ENCODE data around the gene RPL38.

The RPL38 gene

DNA sequence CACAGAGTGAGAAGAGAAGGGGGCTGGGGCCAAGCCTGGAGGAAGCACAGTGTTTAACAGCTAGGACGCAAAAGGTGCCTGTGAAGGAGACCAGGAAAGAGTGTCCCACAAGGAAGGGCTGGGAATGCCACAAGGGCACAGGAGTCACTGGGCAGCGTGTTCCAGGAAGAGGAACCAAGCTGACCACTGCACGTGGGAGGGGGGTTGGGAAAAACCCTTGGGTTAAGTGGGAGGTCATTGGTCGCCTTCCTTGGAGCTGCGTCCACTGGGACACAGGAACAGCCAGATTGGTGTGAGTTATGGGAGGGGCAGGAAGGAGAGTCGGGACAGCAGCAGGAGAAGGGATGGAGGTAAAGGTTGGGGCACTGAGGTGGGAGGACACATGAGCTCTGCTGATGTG is 22.8 kb downstream of the RPL38 start:
- DNase-seq (ENCODE audit: low read depth), result no peak

DNA sequence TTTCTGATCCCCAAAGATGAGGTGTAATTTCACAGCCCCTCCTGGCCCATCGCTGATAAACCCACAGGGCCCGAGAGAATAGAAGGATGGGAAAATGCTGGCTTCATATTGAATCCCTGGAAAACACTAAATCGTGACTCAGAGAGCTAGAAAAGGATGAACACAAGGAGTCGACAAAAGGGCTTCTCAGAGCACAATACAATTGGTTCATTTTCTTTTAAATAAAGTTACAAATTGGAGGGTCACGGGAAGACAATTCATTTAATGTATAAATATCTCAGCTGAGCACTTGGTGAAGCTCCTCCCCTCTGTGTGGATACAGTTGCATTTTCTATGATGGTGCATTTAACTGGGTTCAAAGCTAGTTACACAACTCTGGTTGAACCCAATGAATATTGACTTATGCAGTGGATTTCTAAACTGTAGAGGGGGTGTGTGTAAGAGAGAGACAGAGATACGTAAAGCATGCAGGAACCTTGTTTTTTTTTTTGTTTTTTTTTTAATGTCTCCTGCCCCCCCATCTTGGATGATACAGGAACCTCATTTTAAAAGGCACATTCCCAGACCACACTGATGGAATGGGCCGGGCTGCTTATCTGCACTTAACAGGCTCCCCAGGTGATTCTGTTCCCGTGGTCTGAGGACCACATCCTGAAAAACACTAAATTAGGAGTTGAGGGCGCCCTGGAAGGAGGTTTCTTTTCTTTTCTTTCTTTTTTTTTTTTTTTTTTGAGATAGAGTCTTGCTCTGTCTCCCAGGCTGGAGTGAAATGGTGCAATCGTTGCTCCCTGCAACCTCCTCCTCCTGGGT is 24.0 kb downstream of the RPL38 start:
- DNase-seq (ENCODE audit: low read depth), result no peak

DNA sequence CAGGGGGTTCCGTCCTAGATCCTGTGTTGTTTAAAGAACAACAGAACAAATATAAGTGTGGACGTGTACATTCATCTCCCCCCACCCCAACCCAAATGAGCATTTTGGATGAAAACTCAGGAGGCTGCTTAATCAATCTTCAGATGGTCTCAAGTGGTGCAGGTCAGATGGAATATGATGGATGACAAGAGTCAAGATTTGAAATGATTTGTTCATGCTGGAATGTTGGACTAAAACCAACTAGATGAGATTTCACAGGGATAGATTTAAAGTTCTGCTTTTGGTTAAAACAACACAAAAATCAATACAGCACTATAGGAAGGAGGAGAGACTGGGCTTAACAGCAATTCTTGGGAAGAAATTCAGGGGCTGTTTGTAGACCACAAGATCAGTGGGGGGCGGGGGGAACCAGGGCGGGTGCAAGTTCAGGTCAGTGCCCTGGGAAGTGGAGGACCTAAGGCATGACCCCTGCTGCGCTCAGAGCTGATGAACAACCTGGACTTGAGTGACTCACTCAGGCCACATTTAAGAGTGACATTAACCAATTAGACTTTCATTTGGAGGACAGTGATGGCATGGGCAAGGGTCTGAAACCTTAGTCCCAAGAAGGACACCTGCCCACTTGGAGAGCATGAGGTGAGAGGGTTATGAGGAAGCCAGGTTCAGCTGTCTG is 25.0 kb downstream of the RPL38 start:
- DNase-seq (ENCODE audit: low read depth), result no peak

DNA sequence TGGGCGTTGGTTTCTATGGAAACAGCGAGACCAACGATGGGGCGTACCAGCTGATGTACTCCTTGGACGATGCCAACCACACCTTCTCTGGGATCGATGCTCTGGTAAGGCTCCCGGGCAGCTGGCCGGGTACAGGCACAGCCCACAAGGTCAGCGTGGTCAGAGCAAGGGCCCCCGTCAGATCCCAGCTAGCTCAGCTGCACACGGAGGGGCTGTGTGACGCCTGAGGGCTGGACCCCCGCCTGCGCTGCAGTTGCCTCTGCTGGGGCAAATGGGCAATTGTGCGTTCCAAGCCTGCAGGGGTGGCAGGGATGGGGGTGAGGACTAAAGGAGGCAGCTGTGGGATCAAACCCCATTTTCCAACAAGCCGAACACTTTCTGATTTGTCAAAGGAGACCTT is 27.4 kb downstream of the RPL38 start:
- no peak for DNase-seq (ENCODE audit: low read depth)

DNA sequence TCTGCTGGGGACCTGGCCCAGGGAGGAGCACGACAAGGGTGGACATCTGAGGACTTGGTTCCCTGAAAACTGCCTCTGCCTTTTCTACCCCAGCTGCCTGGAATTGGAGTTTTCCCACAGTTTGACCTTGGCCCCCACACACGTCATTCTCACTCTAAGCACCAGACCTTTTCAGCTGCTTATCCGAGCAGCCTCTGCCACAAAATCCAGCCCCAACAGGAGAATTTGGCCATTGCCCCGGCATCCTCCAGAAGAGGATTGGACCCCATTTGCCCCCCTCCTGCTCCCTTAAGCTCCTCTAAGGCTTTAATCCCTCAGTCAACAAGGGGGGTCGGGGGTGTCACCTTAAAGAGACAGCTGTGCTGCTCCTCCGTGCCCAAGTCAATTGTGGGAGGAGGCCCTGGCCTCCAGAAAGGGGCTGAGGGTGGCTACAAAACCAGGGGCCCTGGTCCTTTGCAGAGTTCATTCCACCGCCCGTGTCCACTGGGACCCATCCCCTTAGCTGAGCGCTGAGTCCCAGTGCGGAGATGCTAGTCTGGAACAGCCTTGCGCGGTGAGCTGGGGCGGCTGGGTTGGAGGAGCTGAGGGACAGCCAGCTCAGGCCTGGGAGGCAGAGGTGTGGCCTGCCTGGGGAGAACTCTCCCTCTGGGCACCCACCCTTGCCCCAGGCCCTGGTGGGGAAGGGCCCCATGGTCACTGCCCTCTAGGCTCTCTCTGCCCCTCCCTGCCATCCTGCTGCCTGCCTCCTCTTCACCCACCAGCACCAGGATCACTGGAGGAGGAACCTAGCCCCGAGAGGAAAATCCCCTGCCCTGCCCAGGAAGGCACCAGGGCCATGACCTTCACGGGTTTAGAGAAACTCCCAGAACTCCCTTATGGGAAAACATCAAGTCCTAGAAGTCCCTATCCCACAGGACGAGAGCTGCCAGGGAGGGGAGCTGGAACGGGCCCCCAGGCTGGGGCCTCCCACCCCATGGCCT is 28.7 kb downstream of the RPL38 start:
- DNase-seq (ENCODE audit: low read depth), result no peak

DNA sequence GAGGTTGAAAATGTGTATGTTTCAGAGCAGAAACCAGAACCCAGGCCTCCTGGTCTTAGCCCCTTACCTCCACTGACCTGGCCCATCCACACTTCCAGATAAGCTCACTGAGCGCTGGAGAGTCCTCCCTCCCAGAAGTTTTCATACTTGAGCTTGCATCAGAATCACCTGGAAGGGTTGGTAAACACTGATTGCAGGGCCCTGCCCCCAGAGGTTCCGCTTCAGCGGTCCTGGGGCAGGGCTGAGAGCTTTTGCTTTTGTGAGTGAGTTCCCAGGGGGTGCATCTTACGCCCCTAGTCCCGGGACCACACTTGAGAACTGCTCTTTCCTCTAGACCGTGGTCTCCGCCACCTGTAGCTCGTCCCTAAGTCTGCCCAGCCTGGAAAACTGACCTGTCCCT is 30.5 kb downstream of the RPL38 start:
- DNase-seq (ENCODE audit: low read depth), result no peak

DNA sequence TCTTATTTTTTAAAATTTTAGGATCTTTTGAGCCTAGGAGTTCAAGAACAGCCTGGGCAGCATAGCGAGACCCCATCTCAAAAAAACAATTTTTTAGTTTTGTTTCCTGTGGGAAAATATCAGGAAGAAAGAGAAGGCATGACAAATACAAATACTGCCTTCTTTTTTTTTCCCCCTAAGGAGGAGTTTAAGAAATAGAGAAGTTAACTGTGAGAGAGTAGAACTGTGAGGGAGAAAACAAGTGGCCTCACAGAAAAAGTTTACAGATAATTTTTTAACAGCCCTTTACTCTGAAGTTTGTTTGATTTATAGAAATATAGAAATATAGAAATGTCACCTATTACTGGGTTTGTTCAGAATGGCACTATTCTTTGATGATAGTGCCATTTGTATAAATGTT is 31.0 kb downstream of the RPL38 start:
- no peak for DNase-seq (ENCODE audit: low read depth)

DNA sequence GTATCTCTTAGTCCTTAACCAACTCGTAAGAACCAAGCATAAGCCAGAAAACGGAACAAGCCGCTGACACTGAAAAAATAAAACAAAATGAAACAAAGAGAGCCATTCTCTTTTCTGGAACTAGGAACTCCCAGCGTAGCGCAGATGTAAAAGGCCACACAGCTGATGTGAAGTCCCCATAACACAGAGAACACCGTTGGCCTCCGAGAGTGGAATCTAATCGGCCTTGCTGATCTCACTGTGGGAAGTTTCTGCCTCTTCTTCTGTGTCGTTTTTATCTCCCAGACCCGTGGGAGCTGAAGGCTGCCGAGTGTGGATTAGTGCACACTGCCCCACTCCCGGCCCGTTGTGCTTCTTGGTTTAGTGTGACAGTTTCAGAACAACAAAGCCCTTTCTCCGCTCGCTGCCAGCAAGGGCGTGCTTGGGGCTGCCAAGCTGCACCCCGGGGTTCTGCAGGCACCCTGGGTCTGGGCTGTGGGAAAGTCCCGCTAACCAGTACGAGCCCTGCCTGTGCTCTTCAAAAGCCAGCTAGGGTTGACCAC is 31.6 kb downstream of the RPL38 start:
- no peak for DNase-seq (ENCODE audit: low read depth)

DNA sequence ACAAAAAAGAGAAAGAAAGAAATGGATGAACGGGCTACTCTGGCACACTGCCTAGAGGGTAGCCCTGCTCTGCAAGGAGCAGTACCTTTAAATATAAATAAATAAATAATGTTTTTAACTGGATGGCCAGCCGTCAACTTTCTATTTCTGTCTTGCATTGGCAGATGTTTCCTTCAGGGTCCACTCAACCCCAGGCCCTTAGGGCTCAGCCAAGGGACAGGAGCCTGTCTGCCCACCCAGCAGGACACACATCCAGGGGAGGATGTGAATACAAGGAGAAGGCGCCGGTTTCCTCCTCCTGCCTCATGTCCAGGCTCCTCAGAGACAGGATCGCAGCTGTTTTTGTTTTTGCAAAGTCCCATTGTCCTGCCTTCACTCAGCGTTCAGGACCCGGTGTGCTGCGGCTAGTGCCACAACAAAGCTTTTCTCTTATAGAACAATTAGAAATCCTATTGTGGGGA is 32.5 kb downstream of the RPL38 start:
- no peak for DNase-seq (ENCODE audit: low read depth)

DNA sequence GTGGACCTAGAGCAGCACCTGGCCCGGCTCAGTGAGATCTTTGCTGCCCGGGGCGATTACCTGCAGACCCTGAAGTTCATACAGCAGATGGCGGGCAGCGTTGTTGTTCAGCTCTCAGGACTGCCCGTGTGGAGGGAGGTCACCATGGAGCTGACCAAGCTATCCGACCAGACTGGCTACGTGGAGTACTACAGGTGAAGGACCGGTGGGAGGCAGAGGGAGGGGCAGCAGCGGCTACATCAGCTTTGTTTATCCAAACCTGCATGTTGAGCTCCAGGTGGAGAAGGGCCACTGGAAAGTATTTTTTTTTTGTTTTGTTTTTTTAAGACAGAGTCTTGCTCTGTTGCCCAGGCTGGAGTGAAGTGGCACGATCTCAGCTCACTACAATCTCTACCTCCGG is 33.8 kb downstream of the RPL38 start:
- DNase-seq (ENCODE audit: low read depth), result no peak

DNA sequence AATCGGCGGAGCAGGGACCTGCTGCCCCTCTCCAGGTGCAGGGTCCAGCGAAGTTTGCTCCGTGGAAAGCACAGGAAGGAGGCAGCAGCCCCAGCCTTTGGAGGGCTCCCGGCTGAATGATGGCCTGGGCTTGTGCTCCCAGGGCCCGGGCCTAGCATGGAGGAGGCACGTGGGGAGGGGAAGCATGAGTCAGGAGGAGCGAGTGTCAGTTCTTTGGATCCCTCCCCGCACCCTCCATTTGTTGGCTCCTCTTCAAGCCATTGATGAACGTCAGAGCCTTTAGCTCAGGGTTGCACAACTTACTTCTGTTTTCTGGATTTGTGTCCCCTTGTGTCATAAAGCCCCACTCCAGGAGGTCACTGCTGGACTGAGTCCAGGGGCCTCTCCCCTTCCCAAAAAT is 35.7 kb downstream of the RPL38 start:
- DNase-seq (ENCODE audit: low read depth), result peak; percentile 27

DNA sequence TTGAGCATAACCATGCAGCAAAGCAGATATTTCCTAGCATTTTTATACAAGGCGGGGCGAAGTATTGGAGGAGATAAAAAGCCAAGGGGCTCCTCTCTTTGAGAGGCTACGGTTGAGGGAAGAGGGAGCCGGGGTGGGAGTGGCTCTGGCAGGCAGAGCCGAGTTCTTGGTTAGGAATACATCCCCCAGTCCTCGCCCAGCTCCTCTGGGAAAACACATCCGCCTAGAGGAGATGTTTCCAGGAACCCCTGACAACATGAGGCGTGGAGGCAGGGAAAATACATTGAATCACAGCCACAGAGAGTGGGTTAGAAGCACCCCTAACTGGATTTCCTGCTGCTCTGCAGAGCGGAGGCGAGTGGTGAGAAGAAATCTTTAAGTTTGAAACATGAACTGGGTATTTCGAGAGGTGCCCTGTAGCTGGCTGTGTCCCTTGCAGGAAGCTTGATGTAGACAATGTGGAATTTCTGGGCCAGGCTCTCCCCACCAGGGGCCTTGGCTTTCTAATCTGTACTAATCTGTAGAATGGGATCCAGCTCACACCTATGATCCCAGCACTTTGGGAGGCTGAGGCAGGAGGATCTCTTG is 37.2 kb downstream of the RPL38 start:
- DNase-seq (ENCODE audit: low read depth), result peak; percentile 68

DNA sequence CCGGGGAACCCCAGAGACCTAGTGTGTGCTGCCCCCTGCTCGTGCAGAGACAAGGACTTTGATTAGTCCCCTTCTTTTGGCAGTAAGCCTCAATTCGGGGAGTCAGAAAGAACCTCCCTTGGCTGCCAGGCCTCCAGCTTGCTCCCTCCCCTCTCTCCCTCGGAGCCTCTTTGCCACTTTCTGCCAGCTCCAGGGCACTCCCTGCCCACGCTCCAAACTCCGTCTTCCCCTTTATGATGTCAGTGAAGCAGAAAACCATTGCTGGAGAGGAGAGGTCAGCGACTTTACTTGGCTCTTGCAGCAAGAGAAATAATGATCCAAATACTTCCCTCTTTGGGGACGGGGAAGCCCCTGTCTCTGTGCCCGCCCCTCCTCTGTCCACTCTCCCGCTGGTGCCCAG is 38.0 kb downstream of the RPL38 start:
- peak; percentile 13 for DNase-seq (ENCODE audit: low read depth)

DNA sequence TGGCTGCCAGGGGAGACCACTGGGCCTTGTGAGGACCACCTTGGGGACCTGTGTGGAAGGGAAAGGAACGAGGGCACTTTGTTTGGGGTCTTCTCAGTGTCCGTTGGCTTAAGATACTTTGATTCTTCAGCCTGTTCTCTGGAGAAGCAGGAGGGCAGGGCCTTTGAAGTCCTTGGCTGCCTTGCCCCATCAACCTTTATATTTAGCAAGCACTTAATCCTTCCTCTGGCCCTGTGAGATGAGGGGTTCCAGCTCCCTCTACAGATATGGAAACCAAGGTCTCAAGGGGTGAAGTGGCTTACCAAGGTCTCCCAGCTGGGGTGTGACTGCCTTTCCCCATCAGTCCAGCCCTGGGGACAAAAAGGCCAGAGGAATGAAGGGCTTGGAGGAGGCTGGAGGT is 38.4 kb downstream of the RPL38 start:
- no peak for DNase-seq (ENCODE audit: low read depth)

DNA sequence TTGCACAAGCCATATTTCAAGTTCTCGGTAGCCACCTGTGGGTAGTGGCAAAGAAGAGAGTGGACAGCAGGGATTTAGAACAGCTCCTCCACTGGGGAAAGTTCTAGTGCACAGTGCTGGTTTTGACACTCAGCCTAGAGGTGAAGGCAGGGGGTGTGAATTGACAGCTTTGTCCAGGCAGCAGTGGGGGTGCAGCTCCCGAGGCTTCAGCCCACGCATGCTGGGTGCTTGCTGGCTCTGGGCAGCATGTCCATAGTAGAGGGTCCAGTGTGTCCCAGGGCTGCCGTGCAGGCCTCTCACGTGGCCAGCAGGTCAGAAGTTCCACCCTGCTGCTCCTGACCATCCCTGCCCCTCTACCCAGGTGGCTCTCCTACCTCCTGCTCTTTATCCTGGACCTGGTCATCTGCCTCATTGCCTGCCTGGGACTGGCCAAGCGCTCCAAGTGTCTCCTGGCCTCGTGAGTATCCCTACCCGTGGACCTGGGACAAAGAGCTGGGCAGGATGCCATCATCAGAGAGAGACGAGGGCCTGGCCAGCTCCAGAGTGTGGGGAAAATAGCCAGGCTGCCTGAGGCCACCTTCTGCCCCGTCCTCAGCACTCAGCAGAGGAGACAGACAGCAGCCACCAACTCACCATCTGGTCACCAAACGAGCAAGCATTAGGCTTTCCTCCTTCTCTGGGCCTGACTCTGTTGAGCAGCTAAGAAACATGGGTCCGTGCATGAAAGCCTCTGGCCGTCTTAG is 39.7 kb downstream of the RPL38 start:
- DNase-seq (ENCODE audit: low read depth), result no peak

DNA sequence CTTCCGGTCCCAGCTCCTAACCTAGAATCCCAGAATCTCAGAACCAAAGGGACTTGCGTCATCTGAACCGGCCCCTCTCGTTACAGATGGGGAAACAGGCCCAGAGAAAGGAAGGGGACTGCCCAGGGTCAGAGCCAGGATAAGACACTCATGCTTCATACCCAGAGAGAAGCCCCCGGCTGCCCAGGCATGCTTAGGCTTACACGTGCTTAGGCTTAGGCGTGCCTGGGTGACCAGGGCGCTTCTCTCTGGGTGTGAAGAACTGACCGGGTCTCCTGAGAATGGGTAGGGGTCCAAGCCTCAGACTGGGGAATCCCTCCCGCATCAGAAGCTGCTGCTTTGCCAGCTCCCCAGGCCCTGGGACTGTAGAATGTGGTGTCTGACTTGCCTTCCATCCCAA is 40.6 kb downstream of the RPL38 start:
- DNase-seq (ENCODE audit: low read depth), result no peak

DNA sequence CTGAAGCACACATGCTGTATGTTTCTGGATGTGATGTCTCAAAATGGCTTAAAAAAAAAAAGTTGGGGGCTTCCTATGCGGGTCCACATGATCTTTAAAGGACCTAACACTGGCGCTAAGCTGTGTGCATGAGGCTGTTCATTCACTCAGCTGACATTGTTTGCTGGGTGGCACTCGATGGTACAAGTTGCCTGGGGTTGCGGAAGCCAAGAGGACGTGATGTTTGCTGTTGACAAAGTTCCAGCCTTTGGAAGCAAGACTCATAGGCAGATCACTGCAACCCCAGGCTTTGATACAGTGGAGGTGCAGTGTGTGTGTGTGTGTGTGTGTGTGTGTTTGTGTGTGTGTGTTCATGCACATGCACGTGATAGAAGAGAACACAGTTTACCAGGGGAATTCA is 41.1 kb downstream of the RPL38 start:
- DNase-seq (ENCODE audit: low read depth), result no peak

DNA sequence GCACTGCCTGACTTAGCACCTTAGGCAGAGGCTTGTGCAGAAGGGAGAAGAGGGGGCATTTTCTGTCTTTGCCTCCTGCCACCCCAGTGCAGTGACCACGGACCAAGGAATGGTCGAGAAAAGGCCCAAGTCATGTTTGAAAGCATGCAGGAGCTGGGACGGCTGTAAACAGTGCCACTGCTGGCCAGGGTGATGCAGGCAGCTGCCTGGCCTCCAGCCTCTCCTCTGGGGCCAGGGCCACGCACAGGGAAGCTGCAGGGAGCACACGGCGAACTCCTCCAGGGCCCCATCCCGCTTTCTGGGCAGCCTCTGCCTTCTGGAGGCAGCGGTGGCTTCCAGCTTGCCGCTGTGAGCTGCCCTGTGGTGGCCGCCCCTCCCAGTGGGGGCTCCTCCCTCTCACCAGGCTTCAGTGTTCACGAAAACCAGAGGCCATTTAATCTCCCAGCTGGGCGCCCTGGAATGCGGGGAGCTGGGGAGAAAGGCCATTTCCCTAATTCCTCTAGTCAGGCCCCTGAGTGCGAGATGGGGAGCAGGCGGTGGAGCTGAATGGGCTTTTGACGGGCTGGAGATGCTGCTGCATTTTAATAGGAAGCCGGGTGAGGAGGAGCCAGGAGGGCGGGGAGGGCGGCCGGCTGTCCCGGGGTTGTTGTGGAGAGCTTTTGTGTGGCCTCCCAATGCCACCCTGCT is 41.8 kb downstream of the RPL38 start:
- DNase-seq (ENCODE audit: low read depth), result no peak

DNA sequence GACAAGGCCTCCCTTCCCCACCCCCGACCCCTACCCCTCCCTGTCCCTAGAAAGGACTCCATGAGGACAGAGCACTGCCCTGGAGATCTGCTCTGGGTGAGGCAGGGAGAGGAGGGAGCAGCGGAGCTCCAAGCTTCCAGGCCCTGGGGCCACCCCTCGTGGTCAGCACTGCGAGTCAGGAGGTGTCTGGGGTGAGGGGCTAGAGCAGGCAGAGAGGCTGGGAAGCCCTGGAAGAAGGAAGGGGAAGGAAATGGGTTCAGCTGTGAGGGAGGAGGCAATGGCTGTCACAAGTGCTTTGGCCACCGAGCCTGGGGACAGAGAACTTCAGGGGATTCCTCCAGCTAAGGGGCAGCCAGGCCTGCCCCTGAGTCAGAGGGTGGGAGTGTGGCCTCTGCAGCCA is 42.4 kb downstream of the RPL38 start:
- DNase-seq (ENCODE audit: low read depth), result no peak

DNA sequence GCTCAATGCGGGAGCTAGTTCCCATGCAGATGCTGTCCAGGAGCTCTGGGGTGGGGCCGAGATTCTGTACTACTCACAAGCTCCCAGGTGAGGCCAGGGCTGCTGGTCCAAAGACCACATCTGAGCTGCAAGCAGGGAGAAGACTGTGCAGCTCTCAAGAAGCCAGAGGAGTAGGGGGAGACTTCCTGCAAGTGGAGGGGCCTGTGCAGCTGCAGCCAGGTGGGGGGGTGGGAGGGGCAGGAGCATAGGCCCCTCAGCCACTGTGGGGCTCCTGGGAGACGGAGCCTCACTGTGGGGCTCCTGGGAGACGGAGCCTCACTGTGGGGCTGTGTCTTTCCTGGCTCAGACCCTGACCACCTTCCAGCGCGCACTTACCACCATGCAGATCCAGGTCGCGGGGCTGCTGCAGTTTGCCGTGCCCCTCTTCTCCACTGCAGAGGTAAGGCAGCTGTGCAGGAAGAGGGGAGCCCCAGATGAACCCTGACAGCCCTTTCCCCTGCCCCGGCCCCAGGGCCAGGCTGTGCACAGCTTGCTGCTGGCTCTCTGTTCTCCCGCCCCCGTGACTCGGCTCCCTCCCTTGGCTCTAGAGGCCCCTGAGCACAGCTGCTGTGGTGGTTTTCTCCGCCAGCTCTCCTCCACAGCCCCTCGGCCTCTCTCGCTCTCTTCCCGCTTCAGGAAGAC is 46.3 kb downstream of the RPL38 start:
- no peak for DNase-seq (ENCODE audit: low read depth)

Data from fibroblast of the conjunctiva (primary cell).